ENCODE results near the gene CCDC201.
A peak's percentile ranks its signal among the peaks of the same experiment; 100 is the strongest.

CCDC201 gene, protein sequence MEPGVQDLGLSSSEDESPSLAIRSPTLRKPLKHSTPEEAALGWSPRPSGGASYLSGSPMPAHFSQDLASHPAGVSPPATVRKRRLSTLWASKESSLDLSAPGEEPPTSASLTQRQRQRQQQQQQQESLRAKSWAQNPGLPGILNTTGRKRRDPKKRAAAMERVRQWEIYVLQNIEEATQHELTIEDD

DNA sequence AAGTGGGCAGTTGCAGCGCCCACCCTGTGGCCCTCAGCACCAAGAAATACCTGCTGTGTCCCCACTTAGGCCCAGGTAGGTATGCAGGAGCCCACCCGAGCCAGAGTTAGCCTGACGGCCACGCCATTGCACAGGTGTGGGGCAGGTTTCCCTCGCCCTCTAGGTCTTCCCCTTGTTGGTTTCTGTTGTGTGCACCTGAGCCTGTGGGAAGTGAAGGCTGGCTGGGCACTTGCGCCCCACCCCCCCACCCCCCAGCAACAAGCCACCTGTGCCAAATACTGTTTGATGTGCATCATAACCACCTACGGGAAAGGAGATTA, at the start of gene CCDC201:
TSS of gene CCDC201 (minus strand) at position 48 of the 320 bp plus-strand sequence. CDS start 75 bp downstream, outside the sequence.
- DNase-seq, result no peak

DNA sequence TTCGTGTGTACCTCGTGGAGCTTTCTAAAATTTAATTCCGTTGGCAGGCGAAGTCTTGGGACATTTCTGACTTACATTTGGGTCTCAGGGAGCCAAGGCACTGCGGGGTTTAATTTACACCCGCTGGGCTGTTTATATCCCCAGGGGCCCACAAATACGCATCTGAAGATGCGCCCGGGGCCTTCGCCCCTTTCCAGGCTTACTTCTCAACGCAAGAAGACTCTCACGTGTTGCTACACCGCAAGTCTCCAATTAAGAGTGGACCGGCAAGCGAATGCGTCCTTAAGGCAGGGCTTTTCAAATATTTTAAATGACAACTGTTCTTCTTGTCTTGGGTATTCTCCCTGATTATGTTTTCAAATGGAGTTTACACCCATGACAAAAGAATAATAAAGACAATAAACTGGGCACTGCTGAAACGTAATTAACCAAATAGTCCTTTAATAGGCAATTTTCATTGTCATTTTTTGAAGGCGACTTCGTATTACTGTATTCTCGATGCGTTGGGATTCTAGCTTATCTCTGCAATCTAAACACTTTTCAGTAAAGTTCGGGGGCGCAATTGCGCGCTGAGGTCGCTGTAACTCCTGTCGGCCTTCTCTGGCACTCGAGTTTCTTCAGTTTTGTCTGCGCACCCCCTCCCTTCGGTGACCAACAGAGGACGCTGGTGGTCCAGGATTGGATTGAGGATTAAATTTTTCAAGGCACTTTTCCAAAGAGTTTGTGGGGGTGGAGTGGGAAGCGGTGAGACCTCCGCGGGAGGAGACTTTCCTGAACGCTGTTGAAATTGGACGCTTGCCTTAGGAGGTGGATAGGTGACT, 49.0 kb upstream of the CCDC201 start:
- DNase-seq, result no peak

DNA sequence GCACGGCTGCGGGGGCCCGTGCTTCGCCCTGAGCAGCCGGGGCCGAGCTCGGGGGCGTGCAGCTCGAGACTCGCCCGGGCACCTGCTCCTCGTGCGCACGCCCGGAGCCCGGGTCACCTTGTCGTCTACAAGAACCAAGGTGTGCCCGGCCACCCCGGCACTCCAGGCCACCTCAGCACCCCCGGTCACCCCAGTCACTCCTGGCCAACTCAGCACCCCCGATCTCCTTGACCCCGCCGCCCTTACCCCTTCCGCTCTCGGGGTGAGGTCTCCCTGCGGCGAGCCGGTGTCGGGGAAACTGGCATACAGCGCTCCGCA, 48.5 kb upstream of the CCDC201 start:
- no peak for DNase-seq

DNA sequence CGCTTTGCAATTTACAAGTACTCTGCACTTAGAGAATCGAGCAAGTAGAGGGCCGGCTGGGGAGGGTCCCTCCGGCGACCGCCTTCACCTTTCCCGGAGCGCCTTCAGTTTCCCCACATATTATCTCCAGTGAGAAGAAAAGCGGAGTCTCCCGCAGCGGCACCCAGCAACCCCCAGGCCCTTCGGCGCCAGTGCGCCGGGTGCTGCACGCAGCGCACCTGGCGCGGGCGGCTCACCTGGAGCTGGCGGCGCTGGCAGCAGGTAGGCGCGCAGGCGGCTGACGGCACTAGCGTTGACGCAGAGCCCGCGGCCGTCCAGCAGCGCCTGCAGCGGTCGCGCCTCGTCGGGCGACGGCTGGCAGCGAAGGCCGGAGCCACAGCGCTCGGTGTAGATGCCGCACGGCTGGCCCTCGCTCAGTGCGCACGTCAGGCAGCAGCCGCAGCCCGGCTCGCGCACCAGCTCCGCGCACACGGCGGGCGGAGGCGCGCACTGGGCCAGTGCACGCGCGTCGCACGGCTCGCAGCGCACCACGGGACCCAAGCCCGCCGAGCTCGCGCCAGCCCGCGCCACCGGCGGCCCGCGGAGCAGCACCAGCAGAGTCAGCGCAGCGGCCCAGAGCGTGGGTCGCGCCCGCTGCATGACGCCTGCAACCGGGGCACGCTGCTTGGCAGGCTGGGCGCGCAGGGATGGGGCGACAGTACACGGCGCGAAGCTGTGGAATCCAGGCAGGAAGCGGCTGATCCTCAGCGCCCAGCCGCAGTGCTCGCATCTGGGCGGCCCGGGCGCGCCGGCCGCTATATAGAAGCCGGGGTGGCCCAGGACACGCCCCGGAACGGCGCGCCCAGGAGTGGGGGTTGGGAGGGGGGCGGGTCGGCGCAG, 47.9 kb upstream of the CCDC201 start, which contains the start of gene IGFBP3:
TSS of gene IGFBP3 (minus strand) at position 771 of the 879 bp plus-strand sequence. CDS start at position 639, 132 bp downstream.
- DNase-seq, result peak; percentile 26

DNA sequence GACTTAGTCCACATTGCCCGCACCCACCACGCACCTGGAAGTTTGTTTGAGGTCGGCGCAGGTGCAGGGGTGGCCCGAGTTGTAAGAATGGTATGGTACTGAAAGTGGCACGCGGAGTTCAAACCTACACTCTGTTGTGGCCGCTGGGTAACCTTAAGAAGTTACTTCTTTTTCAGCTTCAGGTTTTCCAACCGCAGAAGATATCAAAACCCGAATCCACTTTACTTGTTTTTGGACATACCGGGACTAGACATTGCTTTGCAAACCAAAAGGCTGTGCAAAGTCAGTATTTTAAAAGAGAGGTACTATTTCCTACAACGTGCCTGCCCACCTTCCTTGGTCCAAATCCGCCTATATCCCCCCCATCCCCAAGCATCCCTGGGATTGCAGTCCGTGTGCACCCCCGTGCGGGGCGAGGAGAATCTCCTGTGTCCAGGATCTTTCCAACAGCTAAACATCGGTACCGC, 47.1 kb upstream of the CCDC201 start:
- DNase-seq, result no peak

DNA sequence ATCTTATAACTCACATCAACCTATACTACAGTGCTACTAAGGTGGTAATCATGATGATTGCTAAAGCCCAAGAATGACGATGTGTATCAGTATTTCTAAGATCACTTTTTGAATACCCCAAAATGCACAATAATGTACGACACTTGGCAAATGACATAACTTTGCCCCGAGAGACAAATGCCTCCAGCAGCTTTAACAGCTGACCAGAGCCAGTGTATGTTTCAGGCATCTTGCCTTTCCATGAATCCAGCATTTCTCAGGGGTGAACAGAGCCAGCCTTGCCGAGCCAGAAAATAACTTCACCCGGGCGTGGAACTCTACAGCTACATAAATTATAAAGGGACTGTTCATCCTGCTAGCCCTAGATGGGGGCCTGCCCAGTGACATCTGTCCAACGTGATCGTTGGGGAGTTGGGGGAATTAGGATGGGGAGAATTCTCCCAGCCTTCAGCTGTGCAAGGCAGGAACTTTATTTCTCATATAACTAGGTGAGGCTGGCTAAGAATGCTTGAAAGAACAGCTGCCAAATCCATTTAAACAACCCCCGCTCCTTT, 46.4 kb upstream of the CCDC201 start:
- no peak for DNase-seq

DNA sequence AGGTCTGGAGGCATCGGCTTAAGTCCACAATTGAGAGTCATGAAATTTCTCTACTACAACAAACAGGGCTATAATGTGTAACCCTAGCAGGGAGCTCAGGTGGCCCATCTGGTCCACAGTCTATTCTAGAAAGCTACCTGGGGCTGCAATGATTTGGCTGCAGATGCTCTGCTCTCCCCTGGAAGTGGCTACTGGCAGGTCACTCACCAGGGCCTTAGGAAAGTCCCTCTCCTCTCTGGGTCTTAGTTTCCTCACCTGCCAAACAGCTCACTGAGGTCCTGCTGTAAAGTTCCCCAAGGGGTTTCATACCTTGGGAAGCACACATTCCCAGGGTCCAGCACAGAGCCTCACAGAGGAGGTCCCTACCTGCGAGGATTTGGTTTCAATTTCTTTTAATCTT, 45.7 kb upstream of the CCDC201 start:
- no peak for DNase-seq

DNA sequence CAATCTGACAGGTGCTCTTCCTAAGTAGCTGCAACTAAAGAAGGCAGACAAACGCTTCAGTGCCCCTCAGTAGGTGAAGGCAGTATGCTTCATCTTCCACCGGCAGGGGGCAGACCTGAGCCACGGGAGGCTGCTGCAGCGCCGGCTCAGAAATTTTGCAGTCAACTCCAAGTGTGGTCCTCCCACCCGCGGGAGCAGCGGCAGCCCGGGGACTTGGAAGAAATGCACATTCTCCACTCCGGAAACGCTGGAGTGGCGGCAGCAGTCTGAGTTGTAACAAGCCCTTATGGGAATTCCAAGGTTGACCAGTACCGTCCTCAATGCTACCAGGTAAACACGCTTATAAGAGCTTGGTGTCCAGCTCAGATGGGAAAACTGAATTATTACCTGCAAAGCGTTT, 44.8 kb upstream of the CCDC201 start:
- DNase-seq, result peak; percentile 74

DNA sequence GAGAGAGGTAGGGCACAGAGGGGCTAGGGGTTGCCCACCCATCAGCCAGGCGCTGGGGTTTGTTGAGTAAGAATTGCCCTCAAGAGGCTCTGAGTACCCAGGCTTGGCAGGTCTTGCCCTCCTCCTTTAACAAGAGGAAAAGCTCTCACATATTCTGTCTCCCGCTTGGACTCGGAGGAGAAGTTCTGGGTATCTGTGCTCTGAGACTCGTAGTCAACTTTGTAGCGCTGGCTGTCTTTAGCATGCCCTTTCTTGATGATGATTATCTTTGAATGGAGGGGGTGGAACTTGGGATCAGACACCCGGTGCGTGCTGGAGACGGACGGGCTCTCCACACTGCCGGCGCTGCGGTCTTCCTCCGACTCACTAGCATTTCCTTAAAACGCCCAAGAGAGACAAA, 44.2 kb upstream of the CCDC201 start:
- DNase-seq, result no peak

DNA sequence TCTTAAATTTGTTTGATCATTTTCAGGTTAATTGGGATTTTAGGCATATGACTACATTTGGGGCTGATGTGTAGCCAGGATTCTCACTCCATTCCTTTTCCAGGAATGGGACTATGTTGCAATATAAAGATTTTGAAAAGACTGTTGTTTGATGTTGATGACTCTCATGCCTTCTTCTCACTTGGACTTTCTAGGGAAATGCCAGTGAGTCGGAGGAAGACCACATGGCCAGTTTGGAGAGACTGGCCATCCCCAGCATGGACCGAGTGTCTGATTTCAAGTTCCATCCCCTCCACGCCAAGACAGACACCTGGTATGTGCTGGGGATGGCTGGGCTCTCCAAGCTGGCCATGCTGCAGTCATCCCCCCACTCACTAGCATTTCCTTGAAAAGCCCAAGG, 42.7 kb upstream of the CCDC201 start:
- no peak for DNase-seq

DNA sequence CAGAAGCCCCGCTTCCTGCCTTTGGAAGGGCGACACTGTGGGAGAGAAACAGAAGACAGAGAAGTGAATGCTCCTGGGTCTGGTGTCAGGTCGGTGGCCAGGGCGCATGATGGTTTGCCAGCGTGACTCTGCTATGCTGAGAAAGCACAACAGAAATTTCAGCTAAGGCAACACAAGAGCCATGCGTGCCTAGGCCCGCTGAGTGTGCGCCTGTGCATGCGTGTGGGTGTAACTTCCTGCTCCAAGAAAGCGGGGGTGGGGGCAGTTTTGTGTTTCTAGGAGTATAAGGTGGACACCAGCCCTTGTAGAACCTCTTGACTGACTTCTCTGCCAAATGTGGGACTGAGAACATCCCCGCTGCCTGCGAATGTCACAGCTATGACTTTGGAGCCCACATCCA, 42.0 kb upstream of the CCDC201 start:
- DNase-seq, result no peak

DNA sequence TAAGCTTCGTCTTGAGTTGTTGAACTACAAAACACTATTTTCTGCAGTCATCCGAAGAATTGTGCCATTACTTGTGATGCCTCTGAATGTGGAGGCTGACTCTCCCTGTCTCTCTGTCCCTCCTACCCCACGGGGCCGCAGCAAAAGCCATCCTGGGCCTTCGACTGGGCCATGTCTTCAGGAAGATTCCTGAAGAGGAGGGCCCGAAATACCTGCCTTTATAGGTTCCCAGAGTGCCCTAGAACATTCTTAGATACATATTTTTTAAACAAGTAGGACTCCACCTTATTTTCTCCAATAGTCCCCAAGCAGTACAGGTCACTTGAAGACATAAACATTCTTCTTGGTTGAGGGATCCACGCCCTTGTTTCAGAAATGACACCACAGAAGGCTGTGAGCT, 40.1 kb upstream of the CCDC201 start:
- DNase-seq, result no peak

DNA sequence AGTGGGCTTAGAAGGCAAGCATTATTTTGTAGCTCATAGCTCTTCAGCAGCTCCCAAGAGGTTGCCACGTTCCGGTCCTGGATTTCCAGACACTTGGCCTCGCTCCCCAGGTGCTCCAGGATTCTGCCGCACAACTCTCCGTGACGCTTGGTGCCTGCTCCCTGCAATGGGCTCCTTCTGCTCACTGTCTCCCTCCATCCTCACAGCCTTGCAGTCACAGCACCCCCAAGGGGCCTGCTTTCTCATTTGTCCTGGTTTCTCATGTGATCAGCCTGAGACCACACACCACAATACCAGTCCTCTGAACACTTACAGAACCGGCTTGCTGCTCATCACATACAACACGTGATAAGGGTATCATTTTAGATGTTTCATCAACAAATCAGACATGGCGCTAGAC, 38.4 kb upstream of the CCDC201 start:
- no peak for DNase-seq

DNA sequence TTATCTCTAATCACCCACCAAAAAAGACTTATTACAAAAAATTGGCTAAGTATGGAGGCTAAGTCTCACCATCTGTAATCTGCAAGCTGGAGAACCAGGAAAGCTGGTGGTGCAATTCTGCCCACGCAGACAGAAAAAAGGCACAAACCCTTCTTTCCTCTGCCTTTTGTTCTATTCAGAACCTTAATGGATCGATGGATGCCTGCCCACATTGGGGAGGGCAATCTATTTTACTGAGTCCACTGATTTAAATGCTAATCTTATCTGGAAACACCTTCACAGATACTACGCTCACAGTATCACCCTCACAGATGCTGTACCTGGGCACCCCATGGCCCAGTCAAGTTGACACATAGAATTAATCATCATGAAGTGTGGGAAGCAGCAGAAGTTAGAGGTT, 38.0 kb upstream of the CCDC201 start:
- no peak for DNase-seq

DNA sequence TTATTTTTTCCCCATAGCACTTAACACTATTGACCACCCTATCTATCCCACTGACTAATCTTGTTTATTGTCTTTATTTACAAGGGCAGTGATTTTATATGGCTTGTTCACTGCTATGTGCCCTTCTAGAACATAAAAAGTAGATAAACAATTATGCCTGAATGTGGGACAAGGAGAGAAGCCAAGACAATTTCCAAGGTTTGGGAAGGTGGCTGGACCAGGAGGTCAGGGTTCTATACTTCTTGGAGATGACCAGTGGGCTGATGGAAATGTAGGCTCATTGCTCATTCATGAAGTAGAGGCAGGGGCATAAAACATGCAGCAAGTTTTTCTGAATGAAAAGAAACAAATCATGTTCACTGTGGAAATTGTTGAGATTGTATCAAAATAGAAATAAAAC, 36.7 kb upstream of the CCDC201 start:
- DNase-seq, result no peak

DNA sequence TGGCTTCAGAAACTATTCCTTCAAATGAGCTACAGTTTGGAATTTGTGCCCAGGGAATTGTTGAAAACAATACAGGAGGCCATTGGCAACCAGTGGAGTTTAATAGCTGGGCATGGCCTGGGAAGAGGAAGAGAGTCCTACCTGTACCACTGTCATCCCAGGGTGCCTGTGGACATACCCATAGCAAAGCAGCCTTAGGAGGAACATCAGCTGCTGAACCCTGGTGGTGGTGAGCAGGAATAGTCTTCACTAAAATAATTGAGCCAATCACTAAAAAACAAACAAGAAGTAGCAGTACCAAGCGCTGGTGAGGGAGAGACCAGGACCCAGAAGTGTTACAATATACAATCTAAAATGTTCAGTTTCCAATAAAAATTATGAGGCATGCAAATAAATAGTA, 29.9 kb upstream of the CCDC201 start:
- DNase-seq, result no peak

DNA sequence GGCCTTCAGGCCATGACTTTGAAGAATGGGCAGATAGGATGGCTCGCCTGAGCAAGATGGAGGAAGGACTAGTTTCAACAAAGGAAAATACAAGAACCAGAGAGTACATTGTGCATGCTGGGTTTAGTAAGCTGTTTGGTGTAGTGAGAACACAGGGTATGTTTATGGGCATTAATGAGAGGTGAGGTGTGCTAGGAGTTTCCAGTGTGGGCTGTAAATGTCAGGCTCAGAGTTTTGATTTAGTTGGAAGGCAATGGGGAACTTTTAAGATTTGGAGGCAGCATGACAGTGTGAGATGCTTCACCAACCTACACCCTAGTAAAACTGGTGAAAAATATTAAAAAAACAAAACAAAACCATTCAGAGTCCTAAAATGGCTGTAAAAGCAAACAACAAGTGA, 28.7 kb upstream of the CCDC201 start:
- DNase-seq, result no peak

DNA sequence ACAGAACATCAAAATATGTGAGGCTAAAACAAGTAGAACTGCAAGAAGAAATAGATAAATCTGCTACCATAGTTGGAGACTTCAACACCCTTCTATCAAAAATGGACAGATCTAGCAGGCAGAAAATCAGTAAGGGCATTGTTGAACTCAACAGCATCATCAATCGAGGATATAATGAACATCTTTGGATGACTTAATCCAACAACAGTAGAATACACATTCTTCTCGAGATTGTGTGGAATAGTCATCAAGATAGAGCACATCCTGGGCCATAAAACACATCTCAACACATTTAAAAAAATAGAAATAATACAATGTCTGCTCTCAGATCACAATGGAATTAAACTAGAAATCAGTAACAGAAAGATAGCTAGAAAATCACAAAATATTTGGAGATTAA, 25.3 kb upstream of the CCDC201 start:
- DNase-seq, result no peak

DNA sequence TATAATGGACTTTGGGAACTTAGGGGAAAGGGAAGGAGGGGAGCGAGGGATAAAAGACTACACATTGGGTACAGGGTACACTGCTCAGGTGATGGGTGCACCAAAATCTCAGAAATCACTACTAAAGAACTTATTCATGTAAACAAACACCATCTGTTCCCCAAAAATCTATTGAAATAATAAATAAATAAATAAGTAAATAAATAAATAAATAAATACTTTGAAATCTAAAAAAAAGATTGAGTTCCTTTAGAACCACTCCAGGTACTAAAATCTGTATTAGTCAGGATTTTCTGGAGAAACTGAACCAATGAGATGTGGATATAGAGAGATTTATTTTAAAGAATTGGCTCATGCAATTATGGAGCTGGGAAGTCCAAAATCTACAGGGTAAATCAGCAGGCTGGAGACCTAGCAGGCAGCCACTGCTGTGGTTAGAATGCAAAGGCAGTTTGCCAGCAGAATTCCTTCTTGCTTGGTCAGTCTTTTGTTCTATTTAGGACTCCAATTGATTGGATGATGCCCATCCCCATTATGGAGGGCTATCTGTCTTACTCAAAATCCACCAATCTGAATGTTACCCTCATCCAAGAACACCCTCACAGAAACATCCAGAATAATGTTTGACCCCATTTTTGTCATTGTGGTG, 24.3 kb upstream of the CCDC201 start:
- no peak for DNase-seq

DNA sequence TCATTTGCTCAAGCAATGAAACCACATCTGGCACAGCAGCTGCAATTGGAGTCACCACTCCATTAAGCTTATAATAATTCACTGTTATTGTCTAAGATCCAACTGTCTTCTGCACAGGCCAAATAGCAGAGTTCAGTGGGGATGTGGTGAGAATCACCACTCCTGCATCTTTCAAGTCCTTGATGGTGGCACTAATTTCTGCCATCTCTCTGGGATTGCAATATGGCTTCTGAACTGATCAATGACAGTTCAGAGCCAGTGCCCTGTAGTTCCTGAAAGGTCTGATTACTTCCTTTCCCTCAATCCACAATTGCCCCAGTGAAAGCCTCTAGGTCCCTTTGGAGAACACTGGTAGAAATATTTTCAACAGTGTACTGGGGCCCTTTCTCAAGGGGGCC, 21.8 kb upstream of the CCDC201 start:
- DNase-seq, result no peak

DNA sequence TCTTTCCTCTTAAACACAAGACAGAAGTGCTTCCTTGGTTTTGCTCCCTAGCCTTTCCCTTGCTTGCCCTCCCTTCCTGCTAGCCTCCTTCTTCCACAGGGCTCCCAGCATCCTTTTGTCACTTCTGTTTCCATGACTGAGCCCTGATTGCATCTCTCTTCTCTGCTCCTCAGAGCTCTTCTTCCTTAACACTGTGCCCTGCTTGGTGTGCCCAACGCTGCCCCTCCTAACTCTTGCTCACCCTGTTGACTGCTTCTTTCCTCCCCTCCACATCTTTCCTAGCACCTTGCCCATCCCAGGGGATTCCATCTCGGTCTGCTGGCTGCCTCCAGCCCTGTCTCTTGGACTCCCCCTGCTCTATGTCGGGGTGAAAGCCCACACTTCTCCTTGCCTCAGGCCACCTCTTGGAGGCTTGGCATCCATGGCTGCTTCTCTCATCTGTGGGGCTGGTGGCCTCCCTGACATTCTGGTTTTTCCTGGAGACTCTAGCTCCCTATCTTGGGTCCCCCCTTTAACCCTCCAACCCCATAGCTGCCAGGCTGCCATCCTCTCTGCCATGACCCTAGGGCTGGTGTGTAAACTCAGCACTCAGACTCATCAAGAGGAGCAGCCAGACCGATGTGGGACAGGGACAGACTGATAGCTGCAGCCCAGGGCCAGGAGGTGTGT, 21.2 kb upstream of the CCDC201 start:
- no peak for DNase-seq

DNA sequence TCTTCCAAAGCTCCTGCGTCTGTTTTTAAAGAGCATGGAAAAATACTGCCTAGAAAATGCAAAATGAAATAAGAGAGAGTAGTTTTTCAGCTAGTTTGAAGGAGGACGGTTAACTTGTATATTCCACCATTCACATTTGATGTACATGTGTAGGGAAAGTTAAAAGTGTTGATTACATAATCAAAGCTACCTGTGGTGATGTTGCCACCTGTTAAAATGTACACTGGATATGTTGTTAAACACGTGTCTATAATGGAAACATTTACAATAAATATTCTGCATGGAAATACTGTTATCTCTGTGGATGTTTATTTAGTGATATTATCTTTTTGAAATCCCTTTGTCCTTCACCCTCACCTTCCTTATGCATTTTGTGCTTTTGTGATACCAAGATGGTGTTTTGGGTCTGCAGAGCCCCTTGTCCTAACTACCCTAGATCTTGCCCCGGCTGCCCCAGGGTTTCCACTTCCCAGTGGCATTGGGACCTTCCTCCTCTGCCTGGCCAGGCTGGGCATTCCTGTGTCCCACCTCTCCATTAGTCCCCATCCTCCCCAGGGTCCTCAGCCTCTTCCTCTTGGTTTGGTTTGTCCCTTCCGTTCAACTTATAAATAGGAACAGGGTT, 20.6 kb upstream of the CCDC201 start:
- DNase-seq, result no peak
